ENCODE measurements around the gene HLA-C. TPM values are rescaled to one million over a fixed set of nuclear protein-coding genes. Genes with fewer than 3 reads are reported as not detected.
"Not testable (repeated sequence)": the region's sequence is repeated elsewhere in the genome, so short reads cannot be mapped to it uniquely, and the experiment has no call there.

Gene HLA-C
- total RNA-seq, 3 donors from 2014 or later = 206 to 546 (median 359) TPM

DNA sequence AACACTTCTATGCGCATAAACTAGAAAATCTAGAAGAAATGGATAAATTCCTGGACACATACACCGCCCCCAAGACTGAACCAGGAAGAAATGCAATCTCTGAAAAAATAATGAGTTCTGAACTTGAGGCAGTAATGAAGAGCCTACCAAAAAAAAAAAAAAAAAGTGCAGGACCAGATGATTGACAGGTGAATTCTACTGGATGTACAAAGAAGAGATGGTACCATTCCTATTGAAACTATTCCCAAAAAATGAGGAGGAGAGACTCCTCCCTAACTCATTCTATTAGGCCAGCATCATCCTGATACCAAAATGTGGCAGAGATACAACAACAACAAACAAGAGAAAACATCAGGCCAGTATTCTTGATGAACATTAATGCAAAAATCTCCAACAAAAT is 22.7 kb downstream of the HLA-C start:
- H3K9me3 ChIP-seq = peaks cover 0 to 3% of the 10 kb centered on the region in 2 donors
- no peak overlapping the region for H3K4me3 ChIP-seq
- H3K4me1 ChIP-seq = no peaks in the 10 kb centered on the region
- intact Hi-C loops (cut with DNase I; ENCODE audit: low total_unique reads) = no loop called here
- H3K27ac ChIP-seq = no peak overlapping the region
- TF ChIP-seq, protein P1, sequence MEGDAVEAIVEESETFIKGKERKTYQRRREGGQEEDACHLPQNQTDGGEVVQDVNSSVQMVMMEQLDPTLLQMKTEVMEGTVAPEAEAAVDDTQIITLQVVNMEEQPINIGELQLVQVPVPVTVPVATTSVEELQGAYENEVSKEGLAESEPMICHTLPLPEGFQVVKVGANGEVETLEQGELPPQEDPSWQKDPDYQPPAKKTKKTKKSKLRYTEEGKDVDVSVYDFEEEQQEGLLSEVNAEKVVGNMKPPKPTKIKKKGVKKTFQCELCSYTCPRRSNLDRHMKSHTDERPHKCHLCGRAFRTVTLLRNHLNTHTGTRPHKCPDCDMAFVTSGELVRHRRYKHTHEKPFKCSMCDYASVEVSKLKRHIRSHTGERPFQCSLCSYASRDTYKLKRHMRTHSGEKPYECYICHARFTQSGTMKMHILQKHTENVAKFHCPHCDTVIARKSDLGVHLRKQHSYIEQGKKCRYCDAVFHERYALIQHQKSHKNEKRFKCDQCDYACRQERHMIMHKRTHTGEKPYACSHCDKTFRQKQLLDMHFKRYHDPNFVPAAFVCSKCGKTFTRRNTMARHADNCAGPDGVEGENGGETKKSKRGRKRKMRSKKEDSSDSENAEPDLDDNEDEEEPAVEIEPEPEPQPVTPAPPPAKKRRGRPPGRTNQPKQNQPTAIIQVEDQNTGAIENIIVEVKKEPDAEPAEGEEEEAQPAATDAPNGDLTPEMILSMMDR (IDR thresholded peaks at IDR 0.05) = no peak
- TF ChIP-seq POLR2AphosphoS5 (IDR thresholded peaks at IDR 0.05) (no peak), POLR2A (IDR thresholded peaks at IDR 0.05) (no peak)
- no peak for DNase-seq (ENCODE audit: low spot score in 2 of 2)
- H3K27me3 ChIP-seq = no peaks in the 10 kb centered on the region
- H3K36me3 ChIP-seq = no peaks in the 10 kb centered on the region

DNA sequence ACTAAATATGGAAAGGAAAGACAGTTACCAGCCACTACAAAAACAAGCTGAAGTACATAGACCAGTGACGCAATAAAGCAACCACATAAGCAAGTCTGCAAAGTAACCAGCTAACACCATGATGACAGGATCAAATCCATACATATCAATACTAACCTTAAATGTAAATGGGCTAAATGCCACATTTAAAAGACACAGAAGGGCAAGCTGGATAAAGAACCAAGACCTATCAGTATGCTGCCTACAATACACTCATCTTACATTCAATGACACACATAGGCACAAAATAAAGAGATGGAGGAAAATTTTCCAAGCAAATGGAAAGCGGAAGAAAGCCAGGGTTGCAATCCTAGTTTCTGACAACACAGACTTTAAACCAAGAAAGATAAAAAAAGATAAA is 24.1 kb downstream of the HLA-C start:
- TF ChIP-seq, protein P1 (IDR thresholded peaks at IDR 0.05) = no peak
- TF ChIP-seq POLR2A (IDR thresholded peaks at IDR 0.05) = no peak
- no peak for TF ChIP-seq POLR2AphosphoS5 (IDR thresholded peaks at IDR 0.05)
- Histone ChIP-seq H3K4me1 (no peaks in the 10 kb centered on the region), H3K27ac (no peak overlapping the region), H3K27me3 (no peaks in the 10 kb centered on the region), H3K36me3 (no peaks in the 10 kb centered on the region), H3K4me3 (no peak overlapping the region), H3K9me3 (peaks cover 0 to 3% of the 10 kb centered on the region in 2 donors)
- intact Hi-C loops (cut with DNase I; ENCODE audit: low total_unique reads) = no loop called here
- no peak for DNase-seq (ENCODE audit: low spot score in 2 of 2)

DNA sequence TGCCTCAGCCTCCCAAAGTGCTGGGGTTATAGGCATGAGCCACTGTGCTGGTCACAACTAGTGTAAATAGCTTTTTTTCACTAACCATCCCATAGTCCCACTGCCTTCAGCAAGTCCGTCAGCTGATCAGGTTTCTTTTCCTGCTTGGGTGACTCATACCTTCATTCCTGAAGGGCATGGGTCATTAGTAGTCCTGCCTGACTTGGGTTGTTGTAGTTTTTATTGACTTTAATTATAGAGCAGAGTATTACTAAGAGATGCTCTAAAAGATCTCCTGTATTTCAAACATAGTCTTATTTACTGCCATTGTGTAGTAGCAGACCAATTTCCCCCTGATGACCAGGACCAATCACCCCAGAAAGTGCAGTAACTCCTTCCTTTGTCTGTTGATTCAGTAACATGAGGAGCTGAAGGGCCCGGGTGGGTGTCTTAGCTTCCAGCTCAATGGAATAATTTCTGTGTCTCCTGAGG is 25.8 kb downstream of the HLA-C start:
- Histone ChIP-seq H3K27me3 (no peaks in the 10 kb centered on the region), H3K27ac (peak overlapping the region; percentile 16 to 34), H3K4me3 (no peak overlapping the region), H3K36me3 (no peaks in the 10 kb centered on the region), H3K4me1 (no peaks in the 10 kb centered on the region), H3K9me3 (peaks cover 0 to 3% of the 10 kb centered on the region in 2 donors)
- peak in 1 of 3 donors; percentile 22 for TF ChIP-seq POLR2AphosphoS5 (IDR thresholded peaks at IDR 0.05)
- TF ChIP-seq POLR2A (IDR thresholded peaks at IDR 0.05) = no peak
- TF ChIP-seq, protein P1 (IDR thresholded peaks at IDR 0.05) = no peak
- DNase-seq (ENCODE audit: low spot score in 2 of 2) = peak in 1 of 2 donors; percentile 30
- intact Hi-C loops (cut with DNase I; ENCODE audit: low total_unique reads) = no loop called here

DNA sequence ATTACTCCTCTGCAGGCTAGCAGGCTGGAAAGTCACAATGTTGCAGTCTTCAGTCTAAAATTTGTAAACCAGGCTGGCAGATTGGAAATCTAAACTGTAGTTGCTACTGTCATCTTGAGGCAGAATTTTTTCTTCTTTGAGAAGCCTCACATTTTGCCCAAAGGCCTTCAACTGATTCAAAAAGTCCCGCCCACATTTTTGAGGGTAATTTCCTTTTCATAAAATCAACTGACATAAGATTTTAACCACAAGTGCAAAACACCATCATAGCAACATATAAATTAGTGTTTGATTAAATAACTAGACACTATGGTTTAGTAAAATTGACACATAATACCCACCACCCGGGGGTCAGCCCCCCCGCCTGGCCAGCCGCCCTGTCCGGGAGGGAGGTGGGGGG is 28.4 kb downstream of the HLA-C start:
- Histone ChIP-seq H3K27me3 (no peaks in the 10 kb centered on the region), H3K4me3 (no peak overlapping the region), H3K9me3 (peaks cover 0 to 3% of the 10 kb centered on the region in 2 donors), H3K27ac (no peak overlapping the region), H3K4me1 (no peaks in the 10 kb centered on the region), H3K36me3 (no peaks in the 10 kb centered on the region)
- TF ChIP-seq, protein P1 (IDR thresholded peaks at IDR 0.05) = no peak
- TF ChIP-seq POLR2A (IDR thresholded peaks at IDR 0.05) (no peak), POLR2AphosphoS5 (IDR thresholded peaks at IDR 0.05) (no peak)
- intact Hi-C loops (cut with DNase I; ENCODE audit: low total_unique reads) = no loop called here
- DNase-seq (ENCODE audit: low spot score in 2 of 2) = no peak

GRCh38 chr6:31239854-31240253 is 32.0 kb downstream of the HLA-C start:
- Histone ChIP-seq H3K27me3 (no peaks in the 10 kb centered on the region), H3K27ac (no peak overlapping the region), H3K9me3 (no peaks in the 10 kb centered on the region), H3K36me3 (no peaks in the 10 kb centered on the region), H3K4me3 (no peak overlapping the region), H3K4me1 (no peaks in the 10 kb centered on the region)
- TF ChIP-seq POLR2A (IDR thresholded peaks at IDR 0.05) (no peak), POLR2AphosphoS5 (IDR thresholded peaks at IDR 0.05) (no peak)
- TF ChIP-seq, protein P1 (IDR thresholded peaks at IDR 0.05) = no peak
- intact Hi-C loops (cut with DNase I; ENCODE audit: low total_unique reads) = no loop called here
- DNase-seq (ENCODE audit: low spot score in 2 of 2) = no peak

GRCh38 chr6:31234101-31234500 is 37.8 kb downstream of the HLA-C start:
- intact Hi-C loops (cut with DNase I; ENCODE audit: low total_unique reads); H3K9me3 ChIP-seq; DNase-seq (ENCODE audit: low spot score in 2 of 2); H3K27me3 ChIP-seq; H3K4me3 ChIP-seq; H3K36me3 ChIP-seq; H3K27ac ChIP-seq; H3K4me1 ChIP-seq: not testable (repeated sequence)

All from breast epithelium (tissue), 4 donors.